Activated CD8-positive, alpha-beta T cell treated with anti-CD3 and anti-CD28 coated beads for 36 hours (primary cell): Measurements from ENCODE around the gene ADRB1. TPM values are rescaled to one million over a fixed set of nuclear protein-coding genes. Genes with fewer than 3 reads are reported as not detected.

Experiments used
- ATAC-seq: fragments of 200-7000 bp; cut with Tn5 transposase; one replicate; pipeline ENCODE4 v1.10.0; 2021; ENCODE audit warnings: mild to moderate bottlenecking, moderate library complexity
- CTCF ChIA-PET: fragments of 350-600 bp; sonication (Branson Sonifier 250); formaldehyde crosslinking; loops from one replicate; lab custom pipeline; 2021; ENCODE audit warnings: antibody characterized with exemption; lab: Charles Lee
- POLR2A ChIA-PET: fragments of 350-600 bp; sonication (Branson Sonifier 250); formaldehyde crosslinking; loops from one replicate; lab custom pipeline; 2021; ENCODE audit warnings: antibody characterized with exemption; lab: Charles Lee
- DNase-seq: peaks from one replicate; pipeline ENCODE4 v3.0.0-alpha.2; 2020
- H3K27ac Mint-ChIP-seq: one replicate; pipeline ENCODE4 v1.8.0; 2021; ENCODE audit warnings: mild to moderate bottlenecking, mixed read lengths
- H3K27me3 Mint-ChIP-seq: one replicate; pipeline ENCODE4 v1.8.0; 2021; ENCODE audit warnings: mixed read lengths
- H3K36me3 Mint-ChIP-seq: one replicate; pipeline ENCODE4 v1.8.0; 2021; ENCODE audit warnings: low read depth, mixed read lengths
- H3K4me1 Mint-ChIP-seq: one replicate; pipeline ENCODE4 v1.8.0; 2021; ENCODE audit warnings: low read depth, mixed read lengths
- H3K4me3 Mint-ChIP-seq: one replicate; pipeline ENCODE4 v1.8.0; 2021; ENCODE audit warnings: mild to moderate bottlenecking, moderate library complexity, mixed read lengths
- H3K9me3 Mint-ChIP-seq: one replicate; pipeline ENCODE4 v1.8.0; 2021; ENCODE audit warnings: mixed read lengths
- intact Hi-C: fragments of 100-400 bp; cut with micrococcal nuclease; formaldehyde crosslinking; loops from one replicate; pipeline ENCODE4 v1.10.0; 2022
- total RNA-seq, 2 experiments: library from RNA; stranded (reverse); gene quantifications; one replicate each; pipeline ENCODE4 v1.2.3, GENCODE V29; 2021
- TF ChIP-seq, protein P1 (sequence below): fragments of 200-600 bp; IDR thresholded peaks from one replicate; pipeline ENCODE4 v1.8.0; 2022; ENCODE audit warnings: antibody characterized with exemption, mild to moderate bottlenecking

ADRB1 gene
- total RNA-seq, 2 experiments from 2014 or later, result 0.27 to 0.40 TPM

DNA sequence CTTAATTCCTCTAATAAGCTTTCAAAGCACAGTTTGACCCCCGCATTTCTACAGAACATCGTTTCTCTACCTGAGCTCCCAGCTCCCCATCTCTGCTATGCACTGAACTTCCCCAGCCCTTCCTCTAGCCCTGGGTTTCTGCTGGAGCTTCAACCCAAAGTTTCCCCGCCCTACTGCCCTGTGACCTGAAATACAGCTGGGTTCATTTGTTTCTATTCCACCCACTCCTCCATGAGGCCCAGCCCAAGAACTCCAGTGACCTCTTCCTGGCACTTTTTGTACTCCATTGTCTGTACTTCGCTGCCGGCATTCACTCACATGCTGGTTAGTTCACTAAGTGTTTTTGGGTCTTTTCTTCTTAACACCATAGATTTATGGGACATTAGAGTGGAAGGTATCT lies 35.8 kb downstream of the ADRB1 start:
- ATAC-seq (no peak), DNase-seq (no peak)
- no peak overlapping the region for H3K4me3 Mint-ChIP-seq
- POLR2A ChIA-PET, result no interaction called here
- H3K36me3 Mint-ChIP-seq, result no peaks in the 10 kb centered on the region
- no peaks in the 10 kb centered on the region for H3K9me3 Mint-ChIP-seq
- H3K27me3 Mint-ChIP-seq, result no peaks in the 10 kb centered on the region
- TF ChIP-seq, protein P1, sequence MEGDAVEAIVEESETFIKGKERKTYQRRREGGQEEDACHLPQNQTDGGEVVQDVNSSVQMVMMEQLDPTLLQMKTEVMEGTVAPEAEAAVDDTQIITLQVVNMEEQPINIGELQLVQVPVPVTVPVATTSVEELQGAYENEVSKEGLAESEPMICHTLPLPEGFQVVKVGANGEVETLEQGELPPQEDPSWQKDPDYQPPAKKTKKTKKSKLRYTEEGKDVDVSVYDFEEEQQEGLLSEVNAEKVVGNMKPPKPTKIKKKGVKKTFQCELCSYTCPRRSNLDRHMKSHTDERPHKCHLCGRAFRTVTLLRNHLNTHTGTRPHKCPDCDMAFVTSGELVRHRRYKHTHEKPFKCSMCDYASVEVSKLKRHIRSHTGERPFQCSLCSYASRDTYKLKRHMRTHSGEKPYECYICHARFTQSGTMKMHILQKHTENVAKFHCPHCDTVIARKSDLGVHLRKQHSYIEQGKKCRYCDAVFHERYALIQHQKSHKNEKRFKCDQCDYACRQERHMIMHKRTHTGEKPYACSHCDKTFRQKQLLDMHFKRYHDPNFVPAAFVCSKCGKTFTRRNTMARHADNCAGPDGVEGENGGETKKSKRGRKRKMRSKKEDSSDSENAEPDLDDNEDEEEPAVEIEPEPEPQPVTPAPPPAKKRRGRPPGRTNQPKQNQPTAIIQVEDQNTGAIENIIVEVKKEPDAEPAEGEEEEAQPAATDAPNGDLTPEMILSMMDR, result no peak
- no peaks in the 10 kb centered on the region for H3K4me1 Mint-ChIP-seq
- H3K27ac Mint-ChIP-seq, result no peak overlapping the region
- intact Hi-C loops, result no loop called here
- CTCF ChIA-PET, result no interaction called here

DNA sequence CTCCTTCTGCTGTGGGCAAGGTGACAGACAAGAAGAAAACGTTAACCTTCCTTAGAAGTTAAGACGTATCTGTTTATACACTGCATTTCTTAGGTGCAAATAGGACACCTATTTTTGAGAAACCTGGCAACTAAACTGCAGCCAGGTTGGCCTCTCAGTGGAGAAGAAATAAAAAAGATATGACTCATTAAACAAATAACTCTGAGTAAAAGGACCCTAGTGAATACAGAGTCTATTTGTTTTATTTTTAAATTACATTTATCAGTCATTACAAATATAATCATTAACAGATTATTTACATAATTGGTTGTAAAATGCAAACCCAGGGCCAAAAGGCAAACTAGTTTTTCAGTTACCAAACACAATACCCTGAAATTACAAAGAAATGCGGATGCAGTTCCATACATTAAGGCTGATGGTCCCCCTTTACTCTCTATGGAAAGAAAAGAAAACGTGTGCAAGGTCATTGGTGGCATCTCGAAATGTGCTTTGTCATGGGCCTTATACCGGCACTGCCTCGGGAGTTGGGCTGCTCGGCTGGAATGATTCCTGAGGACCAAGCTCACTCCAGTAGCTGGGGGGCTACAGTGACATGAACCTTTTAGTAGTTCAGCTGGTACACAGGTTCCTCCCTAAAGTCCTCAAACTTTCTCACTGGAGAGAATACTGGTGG lies 38.4 kb downstream of the ADRB1 start:
- no peak overlapping the region for H3K4me3 Mint-ChIP-seq
- ChIA-PET CTCF (interaction anchor here (1.1 kb wide), 3 partner anchors 10 to 23 kb away, joined by 3 to 4 read pairs (median 3); no protein-coding TSS in a partner anchor), POLR2A (no interaction called here)
- ATAC-seq, result no peak
- H3K36me3 Mint-ChIP-seq, result no peaks in the 10 kb centered on the region
- DNase-seq, result no peak
- TF ChIP-seq, protein P1, result no peak
- intact Hi-C loops, result no loop called here
- no peaks in the 10 kb centered on the region for H3K9me3 Mint-ChIP-seq
- H3K4me1 Mint-ChIP-seq, result no peaks in the 10 kb centered on the region
- H3K27ac Mint-ChIP-seq, result no peak overlapping the region
- no peaks in the 10 kb centered on the region for H3K27me3 Mint-ChIP-seq

DNA sequence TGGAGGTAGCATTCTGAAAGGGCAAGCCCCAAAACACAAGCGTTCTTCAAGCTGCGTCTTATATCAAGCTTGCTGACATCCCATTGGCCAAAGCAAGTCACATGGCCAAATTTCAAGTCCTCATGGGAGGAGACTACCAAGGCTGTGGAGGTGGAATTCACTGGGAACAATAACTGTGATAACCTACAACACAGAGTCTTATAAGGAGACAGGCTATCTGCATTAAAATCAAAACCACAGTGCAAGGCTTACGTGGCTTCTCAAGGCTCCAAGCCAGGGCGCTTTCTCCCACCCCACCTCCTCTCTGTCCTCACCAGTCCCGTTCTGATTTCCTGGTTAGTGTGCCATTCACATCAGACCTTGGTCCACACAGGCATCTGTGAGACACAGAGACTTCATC lies 39.4 kb downstream of the ADRB1 start:
- ChIA-PET POLR2A (interaction anchor here (1.0 kb wide), 2 partner anchors 15 to 403 kb away, joined by 3 read pairs; partner anchors contain the start of gene CASP7), CTCF (interaction anchor here (1.0 to 1.1 kb wide), 3 partner anchors 14 to 31 kb away, joined by 3 to 4 read pairs (median 3); no protein-coding TSS in a partner anchor)
- Mint-ChIP-seq H3K27ac (no peak overlapping the region), H3K4me1 (no peaks in the 10 kb centered on the region), H3K27me3 (no peaks in the 10 kb centered on the region), H3K9me3 (no peaks in the 10 kb centered on the region), H3K4me3 (no peak overlapping the region), H3K36me3 (no peaks in the 10 kb centered on the region)
- peak; percentile 48 for ATAC-seq
- peak; percentile 30 for DNase-seq
- intact Hi-C loops, result no loop called here
- TF ChIP-seq, protein P1, result no peak

DNA sequence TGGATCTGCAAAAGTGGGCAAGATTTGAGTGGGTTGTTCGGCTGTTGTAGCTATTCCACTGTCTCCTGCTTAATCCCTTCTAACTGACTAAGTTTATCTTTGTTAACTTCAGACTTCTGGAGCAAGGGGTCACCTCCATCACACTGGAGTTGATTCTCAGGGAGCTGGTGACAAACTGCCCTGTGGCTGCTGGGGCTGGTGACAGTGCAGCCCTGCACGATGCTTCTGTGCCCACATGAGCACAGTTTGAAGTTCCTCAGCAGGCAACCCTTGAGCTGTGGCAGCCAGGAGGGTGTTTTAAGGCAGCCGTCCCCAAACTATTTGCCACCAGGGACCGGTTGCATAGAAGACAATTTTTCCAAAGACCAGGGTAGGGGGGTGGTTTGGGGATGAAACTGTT lies 40.5 kb downstream of the ADRB1 start:
- Mint-ChIP-seq H3K4me1 (no peaks in the 10 kb centered on the region), H3K27me3 (no peaks in the 10 kb centered on the region), H3K36me3 (no peaks in the 10 kb centered on the region), H3K27ac (no peak overlapping the region), H3K9me3 (no peaks in the 10 kb centered on the region), H3K4me3 (no peak overlapping the region)
- ChIA-PET POLR2A (interaction anchor here (1.0 kb wide), 1 partner anchor 11 kb away, joined by 3 read pairs; no protein-coding TSS in a partner anchor), CTCF (no interaction called here)
- ATAC-seq (peak; percentile 77), DNase-seq (peak; percentile 59)
- intact Hi-C loops, result no loop called here
- TF ChIP-seq, protein P1, result no peak

DNA sequence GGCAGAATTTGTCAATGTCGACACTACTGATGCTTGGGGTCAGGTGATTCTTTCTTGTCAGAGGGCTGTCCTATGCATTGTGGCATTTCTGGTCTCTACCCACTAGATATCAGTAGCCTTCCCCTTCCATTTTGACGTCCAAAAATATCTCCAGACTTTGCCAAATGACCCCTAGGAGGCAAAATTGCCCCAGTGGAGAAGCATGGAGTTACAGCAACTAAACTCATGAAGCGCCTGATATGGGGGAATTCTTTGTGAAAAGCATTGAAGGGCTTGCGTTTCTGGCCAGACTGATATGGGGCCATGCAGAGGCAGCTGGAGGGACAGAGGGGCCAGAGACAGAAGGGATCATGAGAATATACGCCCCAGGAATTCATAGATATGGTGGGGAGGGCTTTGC lies 43.6 kb downstream of the ADRB1 start:
- H3K9me3 Mint-ChIP-seq, result no peaks in the 10 kb centered on the region
- DNase-seq (no peak), ATAC-seq (no peak)
- intact Hi-C loops, result no loop called here
- H3K27ac Mint-ChIP-seq, result no peak overlapping the region
- H3K36me3 Mint-ChIP-seq, result no peaks in the 10 kb centered on the region
- no peaks in the 10 kb centered on the region for H3K4me1 Mint-ChIP-seq
- no peaks in the 10 kb centered on the region for H3K27me3 Mint-ChIP-seq
- CTCF ChIA-PET, result interaction anchor here (2.3 kb wide), 1 partner anchor 28 kb away, joined by 4 read pairs; no protein-coding TSS in a partner anchor
- POLR2A ChIA-PET, result interaction anchor here (1.3 kb wide), 1 partner anchor 9 kb away, joined by 4 read pairs; no protein-coding TSS in a partner anchor
- TF ChIP-seq, protein P1, result no peak
- H3K4me3 Mint-ChIP-seq, result no peak overlapping the region
